Immature natural killer cell (primary cell): ENCODE data around the gene ADCY2. TPM values are rescaled to one million over a fixed set of nuclear protein-coding genes. Genes with fewer than 3 reads are reported as not detected.
A peak's percentile ranks its signal among the peaks of the same experiment; 100 is the strongest.

Experiments
- DNase-seq, 3 donors: peaks; one replicate each; pipeline ENCODE4 v3.0.0; 2022; ENCODE audit warnings: mixed read lengths in 1 of 3
- H3K27ac Mint-ChIP-seq, 6 donors: one replicate each; pipeline ENCODE4 v1.8.0; 2020; ENCODE audit warnings: mixed read lengths in 6 of 6, mild to moderate bottlenecking in 5 of 6, inconsistent platforms in 4 of 6, moderate library complexity in 3 of 6
- H3K27me3 Mint-ChIP-seq, 3 donors: one replicate each; pipeline ENCODE4 v1.8.0; 2020 to 2021; ENCODE audit warnings: low read depth in 3 of 3, mild to moderate bottlenecking in 3 of 3, mixed read lengths in 3 of 3, moderate library complexity in 3 of 3, inconsistent platforms in 1 of 3
- H3K36me3 Mint-ChIP-seq, 3 donors: one replicate each; pipeline ENCODE4 v1.8.0; 2020; ENCODE audit warnings: mixed read lengths in 3 of 3, inconsistent platforms in 2 of 3, mild to moderate bottlenecking in 2 of 3
- H3K4me1 Mint-ChIP-seq, 2 donors: one replicate each; pipeline ENCODE4 v1.8.0; 2020; ENCODE audit warnings: inconsistent platforms in 2 of 2, mild to moderate bottlenecking in 2 of 2, mixed read lengths in 2 of 2, moderate library complexity in 1 of 2
- H3K4me3 Mint-ChIP-seq, 5 donors: one replicate each; pipeline ENCODE4 v1.8.0; 2020; ENCODE audit warnings: mild to moderate bottlenecking in 5 of 5, mixed read lengths in 5 of 5, inconsistent platforms in 3 of 5, moderate library complexity in 3 of 5
- H3K9me3 Mint-ChIP-seq, 6 donors: one replicate each; pipeline ENCODE4 v1.8.0; 2020; ENCODE audit warnings: mild to moderate bottlenecking in 6 of 6, mixed read lengths in 6 of 6, inconsistent platforms in 4 of 6, moderate library complexity in 3 of 6
- polyA plus RNA-seq, 3 donors: library from polyadenylated mRNA; unstranded; fragments of 300-500 nt; fragmentation: Illumina TruSeq; gene quantifications; one replicate each; pipeline ENCODE4 v1.2.3, GENCODE V29; 2021

Gene ADCY2
- polyA plus RNA-seq, 3 donors from 2014 or later = not detected

DNA sequence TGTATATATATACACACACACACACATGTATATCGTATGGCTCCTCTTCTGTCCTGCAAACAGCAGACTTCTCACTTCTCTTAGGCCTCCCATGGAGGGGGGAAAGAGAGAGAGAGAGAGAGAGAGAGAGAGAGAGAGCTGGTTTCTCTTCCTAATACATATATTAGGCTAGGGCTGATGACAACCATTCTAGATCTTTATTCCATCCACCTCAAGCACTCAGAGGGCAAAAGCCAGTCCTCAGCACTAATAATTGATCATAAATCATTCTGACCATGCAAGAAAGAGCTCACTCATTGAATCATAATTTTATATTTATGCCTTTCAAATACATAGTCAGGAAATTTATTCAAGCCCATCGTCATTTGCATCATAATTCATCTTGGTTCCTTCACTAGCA is 408.0 kb downstream of the ADCY2 start:
- H3K4me1 Mint-ChIP-seq = no peaks in the 10 kb centered on the region
- H3K36me3 Mint-ChIP-seq = no peaks in the 10 kb centered on the region
- no peak for DNase-seq
- H3K9me3 Mint-ChIP-seq = no peaks in the 10 kb centered on the region
- H3K27ac Mint-ChIP-seq = no peak overlapping the region
- no peak overlapping the region for H3K4me3 Mint-ChIP-seq
- H3K27me3 Mint-ChIP-seq = peaks cover 0 to 9% (median 6%) of the 10 kb centered on the region in 3 donors

- no peak overlapping the region for H3K27ac Mint-ChIP-seq
- no peaks in the 10 kb centered on the region for H3K9me3 Mint-ChIP-seq
- no peak overlapping the region for H3K4me3 Mint-ChIP-seq
- H3K36me3 Mint-ChIP-seq = no peaks in the 10 kb centered on the region
- no peaks in the 10 kb centered on the region for H3K4me1 Mint-ChIP-seq
- peaks cover 0 to 7% (median 6%) of the 10 kb centered on the region in 3 donors for H3K27me3 Mint-ChIP-seq
- DNase-seq = no peak
Observed at GRCh38 chr5:7805379-7805778, 409.4 kb downstream of the ADCY2 start.

GRCh38 chr5:7808998-7809397 is 413.1 kb downstream of the ADCY2 start:
- Mint-ChIP-seq H3K27me3 (peaks cover 2 to 6% (median 4%) of the 10 kb centered on the region in 3 donors), H3K9me3 (no peaks in the 10 kb centered on the region), H3K4me1 (no peaks in the 10 kb centered on the region)

DNA sequence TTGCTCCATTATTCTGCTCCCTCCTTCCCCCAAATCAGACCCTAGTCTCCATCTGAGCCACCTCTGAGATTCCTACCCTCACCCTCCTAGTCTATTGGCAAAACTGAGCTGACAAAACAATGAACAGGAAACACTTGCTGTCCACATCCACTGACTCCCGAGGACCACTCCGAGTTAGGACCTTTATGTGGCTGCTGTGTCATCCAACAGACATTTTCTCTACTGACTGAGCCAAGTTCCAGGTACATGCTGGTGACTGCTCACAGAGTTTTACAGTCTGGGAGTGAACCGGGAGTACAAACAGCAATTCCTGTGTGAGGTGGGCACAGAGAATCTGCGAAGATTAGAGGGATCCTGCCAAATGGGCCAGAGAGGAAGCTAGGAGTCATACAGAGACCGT is 415.8 kb downstream of the ADCY2 start:
- Mint-ChIP-seq H3K9me3 (no peaks in the 10 kb centered on the region), H3K36me3 (no peaks in the 10 kb centered on the region), H3K4me3 (no peak overlapping the region), H3K4me1 (no peaks in the 10 kb centered on the region), H3K27me3 (peaks cover 0 to 12% (median 5%) of the 10 kb centered on the region in 3 donors), H3K27ac (no peak overlapping the region)
- DNase-seq = no peak

More at GRCh38 chr5:7808998-7809397, 413.1 kb downstream of the ADCY2 start:
- Mint-ChIP-seq H3K36me3 (no peaks in the 10 kb centered on the region), H3K27ac (no peak overlapping the region), H3K4me3 (no peak overlapping the region)
- DNase-seq = no peak

- H3K4me3 Mint-ChIP-seq = no peak overlapping the region
Observed at GRCh38 chr5:7813007-7813406, 417.1 kb downstream of the ADCY2 start.

GRCh38 chr5:7813576-7813975 is 417.6 kb downstream of the ADCY2 start:
- H3K36me3 Mint-ChIP-seq = no peaks in the 10 kb centered on the region
- no peaks in the 10 kb centered on the region for H3K9me3 Mint-ChIP-seq
- no peaks in the 10 kb centered on the region for H3K4me1 Mint-ChIP-seq
- H3K27ac Mint-ChIP-seq = no peak overlapping the region
- H3K4me3 Mint-ChIP-seq = no peak overlapping the region
- DNase-seq = no peak
- H3K27me3 Mint-ChIP-seq = peaks cover 0 to 9% (median 6%) of the 10 kb centered on the region in 3 donors

More at GRCh38 chr5:7813007-7813406, 417.1 kb downstream of the ADCY2 start:
- Mint-ChIP-seq H3K27ac (no peak overlapping the region), H3K4me1 (no peaks in the 10 kb centered on the region), H3K9me3 (no peaks in the 10 kb centered on the region), H3K27me3 (peaks cover 0 to 7% (median 6%) of the 10 kb centered on the region in 3 donors), H3K36me3 (no peaks in the 10 kb centered on the region)
- DNase-seq = no peak

DNA sequence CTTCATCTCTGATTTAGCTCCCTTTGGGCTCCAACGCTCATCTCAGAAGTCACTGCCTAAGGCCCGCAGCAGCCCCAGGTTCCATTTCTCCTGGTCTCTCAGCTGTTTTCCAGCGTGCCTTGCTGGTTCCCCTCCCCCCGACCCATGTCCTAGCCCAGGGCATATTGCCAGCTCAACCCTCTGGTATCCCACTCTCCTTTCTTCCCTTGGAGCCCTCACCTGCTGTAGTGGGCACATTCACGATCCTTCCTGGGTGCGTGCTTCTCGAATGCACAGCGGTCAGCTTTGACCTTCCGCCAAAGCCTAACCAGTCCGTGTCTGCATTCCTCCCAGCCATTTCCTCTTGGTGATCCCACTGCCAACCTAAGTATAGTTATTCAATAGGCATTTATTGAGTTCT is 418.9 kb downstream of the ADCY2 start:
- DNase-seq = no peak
- H3K4me1 Mint-ChIP-seq = no peaks in the 10 kb centered on the region
- no peak overlapping the region for H3K27ac Mint-ChIP-seq
- H3K27me3 Mint-ChIP-seq = peaks cover 0 to 9% (median 6%) of the 10 kb centered on the region in 3 donors
- H3K36me3 Mint-ChIP-seq = no peaks in the 10 kb centered on the region
- no peaks in the 10 kb centered on the region for H3K9me3 Mint-ChIP-seq
- H3K4me3 Mint-ChIP-seq = no peak overlapping the region

- Mint-ChIP-seq H3K4me1 (no peaks in the 10 kb centered on the region), H3K9me3 (no peaks in the 10 kb centered on the region), H3K4me3 (no peak overlapping the region), H3K27ac (no peak overlapping the region), H3K36me3 (no peaks in the 10 kb centered on the region), H3K27me3 (peaks cover 0 to 9% (median 6%) of the 10 kb centered on the region in 3 donors)
- DNase-seq = peak; percentile 31 to 42 (median 33)
Observed at GRCh38 chr5:7815892-7816534, 420.1 kb downstream of the ADCY2 start.

DNA sequence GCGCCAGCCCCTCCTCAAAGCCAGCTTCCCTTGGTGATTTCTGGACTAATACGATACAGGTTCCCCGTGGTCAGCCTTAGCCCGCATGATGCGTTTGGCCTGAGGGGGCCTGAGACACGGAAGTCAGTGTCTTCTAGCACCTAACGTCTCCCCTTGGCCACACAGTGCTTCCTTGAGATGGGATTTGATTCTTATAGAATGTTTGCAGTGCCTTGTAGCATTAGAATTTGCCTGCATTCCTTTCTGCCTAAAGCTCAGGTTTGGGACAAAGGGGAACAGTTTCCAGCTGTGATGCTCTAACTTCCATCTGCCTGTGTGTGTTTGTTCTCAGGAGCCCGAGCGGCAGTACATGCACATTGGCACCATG is 420.6 kb downstream of the ADCY2 start:
- H3K27ac Mint-ChIP-seq = no peak overlapping the region
- DNase-seq = no peak
- no peaks in the 10 kb centered on the region for H3K9me3 Mint-ChIP-seq
- peaks cover 0 to 9% (median 6%) of the 10 kb centered on the region in 3 donors for H3K27me3 Mint-ChIP-seq
- H3K36me3 Mint-ChIP-seq = no peaks in the 10 kb centered on the region
- H3K4me1 Mint-ChIP-seq = no peaks in the 10 kb centered on the region
- H3K4me3 Mint-ChIP-seq = no peak overlapping the region

- H3K9me3 Mint-ChIP-seq = peaks cover 0 to under 1% (median 0%) of the 10 kb centered on the region in 6 donors
- H3K36me3 Mint-ChIP-seq = no peaks in the 10 kb centered on the region
- DNase-seq = no peak
- no peak overlapping the region for H3K27ac Mint-ChIP-seq
- H3K27me3 Mint-ChIP-seq = peaks cover 0 to 3% (median 2%) of the 10 kb centered on the region in 3 donors
- no peak overlapping the region for H3K4me3 Mint-ChIP-seq
- no peaks in the 10 kb centered on the region for H3K4me1 Mint-ChIP-seq
Observed at GRCh38 chr5:7822449-7822848, 426.5 kb downstream of the ADCY2 start.

- Mint-ChIP-seq H3K36me3 (no peaks in the 10 kb centered on the region), H3K27me3 (peaks cover 0 to 2% (median under 1%) of the 10 kb centered on the region in 3 donors), H3K4me1 (no peaks in the 10 kb centered on the region), H3K4me3 (no peak overlapping the region), H3K27ac (no peak overlapping the region), H3K9me3 (peaks cover 0 to 2% (median 0%) of the 10 kb centered on the region in 6 donors)
- no peak for DNase-seq
Observed at GRCh38 chr5:7823594-7823993, 427.7 kb downstream of the ADCY2 start.

DNA sequence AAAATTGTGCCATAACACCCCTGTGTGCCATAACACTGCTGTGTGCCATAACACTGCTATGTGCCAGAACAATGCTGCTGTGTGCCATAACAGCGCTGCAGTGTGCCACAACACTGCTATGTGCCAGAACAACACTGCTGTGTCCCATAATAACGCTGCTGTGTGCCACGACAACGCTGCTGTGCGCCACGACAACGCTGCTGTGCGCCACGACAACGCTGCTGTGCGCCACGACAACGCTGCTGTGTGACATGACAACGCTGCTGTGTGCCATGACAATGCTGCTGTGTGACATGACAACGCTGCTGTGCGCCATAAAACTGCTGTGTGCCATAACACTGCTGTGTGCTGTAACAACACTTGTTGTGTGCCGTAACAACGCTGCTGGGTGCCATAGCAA is 429.1 kb downstream of the ADCY2 start:
- no peaks in the 10 kb centered on the region for H3K4me1 Mint-ChIP-seq
- H3K36me3 Mint-ChIP-seq = no peaks in the 10 kb centered on the region
- DNase-seq = no peak
- H3K27me3 Mint-ChIP-seq = peaks cover 0 to 2% (median 0%) of the 10 kb centered on the region in 3 donors
- peaks cover 0 to 2% (median 0%) of the 10 kb centered on the region in 6 donors for H3K9me3 Mint-ChIP-seq
- no peak overlapping the region for H3K4me3 Mint-ChIP-seq
- H3K27ac Mint-ChIP-seq = no peak overlapping the region

DNA sequence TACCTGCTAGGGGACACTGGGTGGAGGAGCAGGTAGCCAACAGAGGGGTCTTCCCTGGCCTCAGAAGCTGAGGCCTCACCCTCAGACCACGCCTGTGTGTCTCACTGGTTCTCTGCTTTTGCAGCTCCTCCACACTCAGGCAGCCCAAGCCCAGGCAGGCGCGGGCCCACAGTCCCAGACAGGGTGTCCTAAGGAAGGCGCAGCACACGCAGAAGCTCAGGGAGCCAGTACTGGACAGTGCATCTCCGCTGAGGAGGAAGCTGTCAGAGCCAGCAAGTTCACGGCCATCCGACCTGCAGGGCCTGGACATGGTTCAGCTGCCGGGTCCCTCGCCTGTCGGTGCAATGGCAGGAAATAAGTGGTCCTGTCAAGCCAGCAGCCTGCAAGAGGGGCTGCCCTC is 429.7 kb downstream of the ADCY2 start:
- no peak for DNase-seq
- H3K27ac Mint-ChIP-seq = no peak overlapping the region
- H3K36me3 Mint-ChIP-seq = no peaks in the 10 kb centered on the region
- H3K4me3 Mint-ChIP-seq = no peak overlapping the region
- peaks cover 0 to 2% (median 0%) of the 10 kb centered on the region in 6 donors for H3K9me3 Mint-ChIP-seq
- peaks cover 0 to 2% (median 0%) of the 10 kb centered on the region in 3 donors for H3K27me3 Mint-ChIP-seq
- H3K4me1 Mint-ChIP-seq = no peaks in the 10 kb centered on the region

GRCh38 chr5:7827610-7828009 is 431.7 kb downstream of the ADCY2 start:
- no peaks in the 10 kb centered on the region for H3K4me1 Mint-ChIP-seq
- DNase-seq = no peak
- H3K27me3 Mint-ChIP-seq = peaks cover 0 to 4% (median 2%) of the 10 kb centered on the region in 3 donors
- H3K27ac Mint-ChIP-seq = no peak overlapping the region
- no peaks in the 10 kb centered on the region for H3K36me3 Mint-ChIP-seq
- H3K9me3 Mint-ChIP-seq = peaks cover 0 to 2% (median 0%) of the 10 kb centered on the region in 6 donors
- H3K4me3 Mint-ChIP-seq = no peak overlapping the region

DNA sequence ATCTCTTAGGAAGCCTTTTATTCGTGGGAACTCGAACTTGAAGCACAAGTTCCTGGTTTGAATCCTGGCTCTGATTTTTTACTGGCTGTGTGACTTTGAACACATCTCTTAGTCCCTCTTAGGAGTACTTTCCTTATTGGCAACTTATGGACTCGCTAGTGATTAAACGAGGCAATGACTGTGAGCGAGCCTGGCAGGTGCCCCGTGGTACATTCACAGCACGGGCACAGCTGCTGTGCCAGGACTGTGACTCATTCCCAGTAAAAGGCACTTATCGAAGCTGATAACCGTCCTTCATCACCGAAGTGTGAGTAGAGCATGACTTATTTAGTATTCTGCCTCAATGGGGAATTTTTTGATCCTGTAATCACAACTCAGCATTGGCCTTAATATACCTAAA is 432.3 kb downstream of the ADCY2 start:
- peaks cover 0 to 4% (median 2%) of the 10 kb centered on the region in 3 donors for H3K27me3 Mint-ChIP-seq
- no peak overlapping the region for H3K27ac Mint-ChIP-seq
- peaks cover 0 to 2% (median 0%) of the 10 kb centered on the region in 6 donors for H3K9me3 Mint-ChIP-seq
- DNase-seq = no peak
- no peak overlapping the region for H3K4me3 Mint-ChIP-seq
- no peaks in the 10 kb centered on the region for H3K4me1 Mint-ChIP-seq
- H3K36me3 Mint-ChIP-seq = no peaks in the 10 kb centered on the region
